ENCODE results near the gene SMG6.

GRCh38 chr17:2025220-2025621, 278.4 kb downstream of the SMG6 start, which contains the start of gene RTN4RL1:
- TF ChIP-seq POLR2A (IDR thresholded peaks at IDR 0.05; ENCODE audit: low read depth, low read length) (no peak), CTCF (IDR thresholded peaks at IDR 0.05; ENCODE audit: extremely low read depth in 1 of 2, insufficient read depth in 1 of 2, low read depth in 1 of 2, low read length in 2 of 2) (no peak), POLR2AphosphoS5 (IDR thresholded peaks at IDR 0.05; ENCODE audit: insufficient read depth, low read depth, low read length) (no peak), EZH2 (IDR thresholded peaks at IDR 0.05; ENCODE audit: borderline replicate concordance, low read depth, low read length, severe bottlenecking) (no peak), MAX (IDR thresholded peaks at IDR 0.05; ENCODE audit: insufficient read depth, insufficient read length) (no peak), GATA2 (IDR thresholded peaks at IDR 0.05; ENCODE audit: insufficient read depth, insufficient read length, low read depth, low read length) (no peak), JUN (IDR thresholded peaks at IDR 0.05; ENCODE audit: borderline replicate concordance, insufficient read depth, insufficient read length, low read depth) (no peak), MYC (IDR thresholded peaks at IDR 0.05; ENCODE audit: low read depth, low read length) (no peak)
